Measurements from ENCODE around the gene NEU2.

NEU2 gene

DNA sequence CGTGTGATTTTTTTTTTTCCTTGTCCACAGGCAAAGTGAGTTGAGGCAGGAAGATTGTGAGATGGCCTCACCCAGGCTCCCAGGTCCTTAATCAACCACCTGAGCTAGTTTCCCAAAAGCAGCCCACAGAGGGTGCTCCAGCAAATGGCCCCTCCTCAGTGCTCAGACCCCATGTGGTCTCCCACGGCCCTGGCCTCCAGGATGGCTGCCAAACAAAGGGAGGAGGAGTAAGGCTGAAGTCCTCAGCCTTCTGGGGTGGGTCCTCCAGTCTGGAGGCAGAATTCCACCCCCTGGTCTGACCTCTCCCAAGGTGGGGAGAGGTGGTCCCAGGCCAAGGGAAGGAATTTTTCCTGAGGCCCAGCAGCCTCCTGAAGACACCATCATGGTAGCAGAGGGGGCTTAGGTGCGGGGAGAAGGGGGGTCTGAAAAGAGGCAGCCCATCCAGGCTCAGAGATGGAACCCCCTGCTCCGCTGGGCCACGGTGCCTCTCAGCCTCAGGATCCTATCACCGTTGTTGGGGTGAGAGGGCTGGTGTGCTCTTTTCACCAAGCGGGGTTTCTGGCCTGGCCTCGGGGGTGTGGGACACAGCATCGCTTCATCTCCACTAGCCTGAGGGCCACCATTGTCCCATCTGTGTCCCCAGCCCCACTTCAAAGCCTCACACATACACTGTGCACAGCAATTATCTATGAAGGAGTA, 21.8 kb upstream of the NEU2 start:
- Histone ChIP-seq H3K4me1 (ENCODE audit: control insufficient read depth, low read length) (0 out of 2 replicates have a peak, but pooled peaks cover 3% of the 10 kb centered on the region), H3K27me3 (ENCODE audit: control insufficient read depth, low read length) (no peaks in the 10 kb centered on the region), H3K27ac (ENCODE audit: low read depth, low read length) (no peak overlapping the region), H4K20me1 (ENCODE audit: control insufficient read depth, insufficient read depth, low read depth, low read length) (no peaks in the 10 kb centered on the region), H3K9me2 (replicated peaks; ENCODE audit: control insufficient read depth, low read length) (no peaks in the 10 kb centered on the region), H3F3A (ENCODE audit: control insufficient read depth, insufficient read depth) (no peaks in the 10 kb centered on the region), H3K9me3 (ENCODE audit: control insufficient read depth, insufficient read depth, low read length) (no peaks in the 10 kb centered on the region), H3K4me3 (ENCODE audit: low read length) (no peak overlapping the region), H3K36me3 (ENCODE audit: control insufficient read depth, low read length) (no peaks in the 10 kb centered on the region), H3K4me2 (ENCODE audit: low read length) (no peak overlapping the region), H3K79me2 (ENCODE audit: control insufficient read depth, low read length) (no peaks in the 10 kb centered on the region)
- no peak for TF ChIP-seq EZH2phosphoT487 (IDR thresholded peaks at IDR 0.05; ENCODE audit: borderline replicate concordance, low read length)
- TF ChIP-seq CTCF (IDR thresholded peaks at IDR 0.05; ENCODE audit: low read depth, low read length, poor library complexity, severe bottlenecking), result no peak

DNA sequence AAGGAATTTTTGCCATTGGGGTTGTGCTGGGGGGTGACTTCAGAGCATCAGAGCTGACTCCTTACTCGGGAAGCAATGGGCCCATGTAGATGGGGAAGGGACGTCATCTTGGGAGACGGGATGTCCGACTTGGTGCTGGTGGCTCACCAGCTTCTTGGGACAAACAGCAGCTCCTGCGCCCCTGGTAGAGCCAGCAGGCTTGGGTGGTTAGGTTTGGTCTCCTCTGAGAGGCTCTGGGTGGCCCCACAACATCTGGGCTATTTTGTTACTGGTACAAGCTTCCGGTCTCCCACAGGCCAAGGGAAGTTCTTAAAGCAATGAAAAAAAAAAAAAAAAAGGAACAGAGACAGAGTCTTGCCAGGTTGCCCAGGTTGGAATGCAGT, 21.2 kb upstream of the NEU2 start:
- H3K4me1 ChIP-seq (ENCODE audit: control insufficient read depth, low read length), result 0 out of 2 replicates have a peak, but pooled peaks cover 3% of the 10 kb centered on the region
- no peaks in the 10 kb centered on the region for H3K36me3 ChIP-seq (ENCODE audit: control insufficient read depth, low read length)
- no peaks in the 10 kb centered on the region for H3F3A ChIP-seq (ENCODE audit: control insufficient read depth, insufficient read depth)
- no peaks in the 10 kb centered on the region for H3K9me2 ChIP-seq (replicated peaks; ENCODE audit: control insufficient read depth, low read length)
- H3K27me3 ChIP-seq (ENCODE audit: control insufficient read depth, low read length), result no peaks in the 10 kb centered on the region
- H3K4me3 ChIP-seq (ENCODE audit: low read length), result no peak overlapping the region
- H3K9me3 ChIP-seq (ENCODE audit: control insufficient read depth, insufficient read depth, low read length), result no peaks in the 10 kb centered on the region
- no peaks in the 10 kb centered on the region for H3K79me2 ChIP-seq (ENCODE audit: control insufficient read depth, low read length)
- no peak overlapping the region for H3K4me2 ChIP-seq (ENCODE audit: low read length)
- H3K27ac ChIP-seq (ENCODE audit: low read depth, low read length), result no peak overlapping the region
- TF ChIP-seq EZH2phosphoT487 (IDR thresholded peaks at IDR 0.05; ENCODE audit: borderline replicate concordance, low read length) (no peak), CTCF (IDR thresholded peaks at IDR 0.05; ENCODE audit: low read depth, low read length, poor library complexity, severe bottlenecking) (no peak)
- no peaks in the 10 kb centered on the region for H4K20me1 ChIP-seq (ENCODE audit: control insufficient read depth, insufficient read depth, low read depth, low read length)

- H3K9me2 ChIP-seq (replicated peaks; ENCODE audit: control insufficient read depth, low read length), result no peaks in the 10 kb centered on the region
- H3K27ac ChIP-seq (ENCODE audit: low read depth, low read length), result no peak overlapping the region
- H3K4me3 ChIP-seq (ENCODE audit: low read length), result no peak overlapping the region
- no peaks in the 10 kb centered on the region for H3F3A ChIP-seq (ENCODE audit: control insufficient read depth, insufficient read depth)
- H3K4me2 ChIP-seq (ENCODE audit: low read length), result no peak overlapping the region
- no peaks in the 10 kb centered on the region for H3K27me3 ChIP-seq (ENCODE audit: control insufficient read depth, low read length)
- 0 out of 2 replicates have a peak, but pooled peaks cover 3% of the 10 kb centered on the region for H3K4me1 ChIP-seq (ENCODE audit: control insufficient read depth, low read length)
- no peaks in the 10 kb centered on the region for H4K20me1 ChIP-seq (ENCODE audit: control insufficient read depth, insufficient read depth, low read depth, low read length)
- H3K36me3 ChIP-seq (ENCODE audit: control insufficient read depth, low read length), result no peaks in the 10 kb centered on the region
- no peaks in the 10 kb centered on the region for H3K9me3 ChIP-seq (ENCODE audit: control insufficient read depth, insufficient read depth, low read length)
- no peaks in the 10 kb centered on the region for H3K79me2 ChIP-seq (ENCODE audit: control insufficient read depth, low read length)
- TF ChIP-seq EZH2phosphoT487 (IDR thresholded peaks at IDR 0.05; ENCODE audit: borderline replicate concordance, low read length) (no peak), CTCF (IDR thresholded peaks at IDR 0.05; ENCODE audit: low read depth, low read length, poor library complexity, severe bottlenecking) (no peak)
Measured at GRCh38 chr2:233011702-233012131, 20.8 kb upstream of the NEU2 start.
